ENCODE data around the gene IRGQ.

IRGQ gene

GRCh38 chr19:43574424-43575155 lies 21.3 kb downstream of the IRGQ start:
- ChIA-PET POLR2A (interaction anchor here (0.7 to 2.9 kb wide), 9 partner anchors 11 to 180 kb away, joined by 3 to 23 read pairs (median 4); partner anchors contain the start of genes IRGQ, SMG9 and ZNF576), CTCF (interaction anchor here (0.6 to 12.5 kb wide), 11 partner anchors 19 to 242 kb away, joined by 3 to 167 read pairs (median 3); partner anchors contain the start of gene IRGQ)
- peaks cover 25 to 37% of the 10 kb centered on the region in 2 experiments for H3K36me3 ChIP-seq (ENCODE audit: control insufficient read depth in 2 of 2, insufficient read depth in 1 of 2, low read length in 2 of 2)
- H3K4me3 ChIP-seq (ENCODE audit: low read depth, low read length): peak overlapping the region; percentile 73
- peak overlapping the region; percentile 80 for H3K27ac ChIP-seq (ENCODE audit: extremely low read depth, low read depth, low read length)
- peaks cover 39% of the 10 kb centered on the region for H3K4me1 ChIP-seq (ENCODE audit: control insufficient read depth, insufficient read depth, low read length)
- no peaks in the 10 kb centered on the region for H3K9me3 ChIP-seq (ENCODE audit: control insufficient read depth, insufficient read depth, low read depth, low read length)
- TF ChIP-seq ZNF664 (tag by site-specific recombination; IDR thresholded peaks at IDR 0.05) (0 out of 2 replicates have a peak, but pooled peaks have one; percentile 18), ZNF548 (tag by site-specific recombination; IDR thresholded peaks at IDR 0.05) (no peak), ZNF501 (tag by site-specific recombination; IDR thresholded peaks at IDR 0.05) (no peak), GLIS2 (tag by site-specific recombination; IDR thresholded peaks at IDR 0.05) (no peak), GLI2 (tag by site-specific recombination; IDR thresholded peaks at IDR 0.05; ENCODE audit: borderline replicate concordance, low read depth) (no peak), ZXDB (tag by site-specific recombination; IDR thresholded peaks at IDR 0.05) (no peak), ZNF311 (tag by site-specific recombination; IDR thresholded peaks at IDR 0.05; ENCODE audit: borderline replicate concordance) (no peak), GLI4 (tag by site-specific recombination; IDR thresholded peaks at IDR 0.05) (no peak), ZNF621 (tag by site-specific recombination; IDR thresholded peaks at IDR 0.05) (no peak), ZNF23 (tag by site-specific recombination; IDR thresholded peaks at IDR 0.05; ENCODE audit: borderline replicate concordance) (no peak), GLIS1 (tag by site-specific recombination; IDR thresholded peaks at IDR 0.05) (peak; percentile 34; the same call in 1 of the 2 replicates), ZIC2 (tag by site-specific recombination; IDR thresholded peaks at IDR 0.05) (0 out of 2 replicates have a peak, but pooled peaks have one; percentile 11), ZNF133 (tag by site-specific recombination; IDR thresholded peaks at IDR 0.05) (no peak), TRIM28 (IDR thresholded peaks at IDR 0.05; ENCODE audit: borderline replicate concordance, low read length) (no peak), FEZF1 (tag by site-specific recombination; IDR thresholded peaks at IDR 0.05) (no peak), MZF1 (tag by site-specific recombination; IDR thresholded peaks at IDR 0.05; ENCODE audit: borderline replicate concordance) (0 out of 2 replicates have a peak, but pooled peaks have one; percentile 23), ZNF521 (tag by site-specific recombination; IDR thresholded peaks at IDR 0.05) (no peak), KLF9 (tag by site-specific recombination; IDR thresholded peaks at IDR 0.05; ENCODE audit: low read depth) (no peak), ELK4 (IDR thresholded peaks at IDR 0.05; ENCODE audit: borderline replicate concordance, low read depth, low read length) (no peak), ZNF239 (tag by site-specific recombination; IDR thresholded peaks at IDR 0.05) (no peak), ZBTB48 (tag by site-specific recombination; IDR thresholded peaks at IDR 0.05) (no peak), RBAK (tag by site-specific recombination; IDR thresholded peaks at IDR 0.05) (no peak), ZNF785 (tag by site-specific recombination; IDR thresholded peaks at IDR 0.05) (no peak), ZFP41 (tag by site-specific recombination; IDR thresholded peaks at IDR 0.05; ENCODE audit: borderline replicate concordance) (no peak), SCRT2 (tag by site-specific recombination; IDR thresholded peaks at IDR 0.05) (peak; percentile 88), ZBTB17 (tag by site-specific recombination; IDR thresholded peaks at IDR 0.05) (peak; percentile 50; the same call in 1 of the 2 replicates), ZNF121 (tag by site-specific recombination; IDR thresholded peaks at IDR 0.05) (peak; percentile 83)
- TF ChIP-seq, protein P1, sequence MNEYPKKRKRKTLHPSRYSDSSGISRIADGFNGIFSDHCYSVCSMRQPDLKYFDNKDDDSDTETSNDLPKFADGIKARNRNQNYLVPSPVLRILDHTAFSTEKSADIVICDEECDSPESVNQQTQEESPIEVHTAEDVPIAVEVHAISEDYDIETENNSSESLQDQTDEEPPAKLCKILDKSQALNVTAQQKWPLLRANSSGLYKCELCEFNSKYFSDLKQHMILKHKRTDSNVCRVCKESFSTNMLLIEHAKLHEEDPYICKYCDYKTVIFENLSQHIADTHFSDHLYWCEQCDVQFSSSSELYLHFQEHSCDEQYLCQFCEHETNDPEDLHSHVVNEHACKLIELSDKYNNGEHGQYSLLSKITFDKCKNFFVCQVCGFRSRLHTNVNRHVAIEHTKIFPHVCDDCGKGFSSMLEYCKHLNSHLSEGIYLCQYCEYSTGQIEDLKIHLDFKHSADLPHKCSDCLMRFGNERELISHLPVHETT (tag by site-specific recombination; IDR thresholded peaks at IDR 0.05): no peak
- TF ChIP-seq, protein P2, sequence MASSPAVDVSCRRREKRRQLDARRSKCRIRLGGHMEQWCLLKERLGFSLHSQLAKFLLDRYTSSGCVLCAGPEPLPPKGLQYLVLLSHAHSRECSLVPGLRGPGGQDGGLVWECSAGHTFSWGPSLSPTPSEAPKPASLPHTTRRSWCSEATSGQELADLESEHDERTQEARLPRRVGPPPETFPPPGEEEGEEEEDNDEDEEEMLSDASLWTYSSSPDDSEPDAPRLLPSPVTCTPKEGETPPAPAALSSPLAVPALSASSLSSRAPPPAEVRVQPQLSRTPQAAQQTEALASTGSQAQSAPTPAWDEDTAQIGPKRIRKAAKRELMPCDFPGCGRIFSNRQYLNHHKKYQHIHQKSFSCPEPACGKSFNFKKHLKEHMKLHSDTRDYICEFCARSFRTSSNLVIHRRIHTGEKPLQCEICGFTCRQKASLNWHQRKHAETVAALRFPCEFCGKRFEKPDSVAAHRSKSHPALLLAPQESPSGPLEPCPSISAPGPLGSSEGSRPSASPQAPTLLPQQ (tag by site-specific recombination; IDR thresholded peaks at IDR 0.05): no peak
- TF ChIP-seq, protein P3, sequence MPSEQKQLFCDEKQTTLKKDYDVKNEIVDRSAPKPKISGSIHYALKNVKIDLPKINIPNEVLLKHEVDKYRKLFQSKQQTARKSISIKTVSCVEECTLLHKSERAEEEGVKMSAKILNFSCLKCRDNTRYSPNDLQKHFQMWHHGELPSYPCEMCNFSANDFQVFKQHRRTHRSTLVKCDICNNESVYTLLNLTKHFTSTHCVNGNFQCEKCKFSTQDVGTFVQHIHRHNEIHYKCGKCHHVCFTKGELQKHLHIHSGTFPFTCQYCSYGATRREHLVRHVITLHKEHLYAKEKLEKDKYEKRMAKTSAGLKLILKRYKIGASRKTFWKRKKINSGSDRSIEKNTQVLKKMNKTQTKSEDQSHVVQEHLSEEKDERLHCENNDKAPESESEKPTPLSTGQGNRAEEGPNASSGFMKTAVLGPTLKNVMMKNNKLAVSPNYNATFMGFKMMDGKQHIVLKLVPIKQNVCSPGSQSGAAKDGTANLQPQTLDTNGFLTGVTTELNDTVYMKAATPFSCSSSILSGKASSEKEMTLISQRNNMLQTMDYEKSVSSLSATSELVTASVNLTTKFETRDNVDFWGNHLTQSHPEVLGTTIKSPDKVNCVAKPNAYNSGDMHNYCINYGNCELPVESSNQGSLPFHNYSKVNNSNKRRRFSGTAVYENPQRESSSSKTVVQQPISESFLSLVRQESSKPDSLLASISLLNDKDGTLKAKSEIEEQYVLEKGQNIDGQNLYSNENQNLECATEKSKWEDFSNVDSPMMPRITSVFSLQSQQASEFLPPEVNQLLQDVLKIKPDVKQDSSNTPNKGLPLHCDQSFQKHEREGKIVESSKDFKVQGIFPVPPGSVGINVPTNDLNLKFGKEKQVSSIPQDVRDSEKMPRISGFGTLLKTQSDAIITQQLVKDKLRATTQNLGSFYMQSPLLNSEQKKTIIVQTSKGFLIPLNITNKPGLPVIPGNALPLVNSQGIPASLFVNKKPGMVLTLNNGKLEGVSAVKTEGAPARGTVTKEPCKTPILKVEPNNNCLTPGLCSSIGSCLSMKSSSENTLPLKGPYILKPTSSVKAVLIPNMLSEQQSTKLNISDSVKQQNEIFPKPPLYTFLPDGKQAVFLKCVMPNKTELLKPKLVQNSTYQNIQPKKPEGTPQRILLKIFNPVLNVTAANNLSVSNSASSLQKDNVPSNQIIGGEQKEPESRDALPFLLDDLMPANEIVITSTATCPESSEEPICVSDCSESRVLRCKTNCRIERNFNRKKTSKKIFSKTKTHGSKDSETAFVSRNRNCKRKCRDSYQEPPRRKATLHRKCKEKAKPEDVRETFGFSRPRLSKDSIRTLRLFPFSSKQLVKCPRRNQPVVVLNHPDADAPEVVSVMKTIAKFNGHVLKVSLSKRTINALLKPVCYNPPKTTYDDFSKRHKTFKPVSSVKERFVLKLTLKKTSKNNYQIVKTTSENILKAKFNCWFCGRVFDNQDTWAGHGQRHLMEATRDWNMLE (tag by site-specific recombination; conservative IDR thresholded peaks at IDR 0.05; ENCODE audit: low read depth): no peak
